HG03135 (cell line): ENCODE measurements around the gene CSNK1D.

Source experiments
- ATAC-seq: cut with Tn5 transposase; IDR thresholded peaks from one replicate; pipeline ENCODE4 v1.9.1; 2021; ENCODE audit warnings: mild to moderate bottlenecking, moderate library complexity; ENCODE audit not compliant: unreplicated experiment

CSNK1D gene

DNA sequence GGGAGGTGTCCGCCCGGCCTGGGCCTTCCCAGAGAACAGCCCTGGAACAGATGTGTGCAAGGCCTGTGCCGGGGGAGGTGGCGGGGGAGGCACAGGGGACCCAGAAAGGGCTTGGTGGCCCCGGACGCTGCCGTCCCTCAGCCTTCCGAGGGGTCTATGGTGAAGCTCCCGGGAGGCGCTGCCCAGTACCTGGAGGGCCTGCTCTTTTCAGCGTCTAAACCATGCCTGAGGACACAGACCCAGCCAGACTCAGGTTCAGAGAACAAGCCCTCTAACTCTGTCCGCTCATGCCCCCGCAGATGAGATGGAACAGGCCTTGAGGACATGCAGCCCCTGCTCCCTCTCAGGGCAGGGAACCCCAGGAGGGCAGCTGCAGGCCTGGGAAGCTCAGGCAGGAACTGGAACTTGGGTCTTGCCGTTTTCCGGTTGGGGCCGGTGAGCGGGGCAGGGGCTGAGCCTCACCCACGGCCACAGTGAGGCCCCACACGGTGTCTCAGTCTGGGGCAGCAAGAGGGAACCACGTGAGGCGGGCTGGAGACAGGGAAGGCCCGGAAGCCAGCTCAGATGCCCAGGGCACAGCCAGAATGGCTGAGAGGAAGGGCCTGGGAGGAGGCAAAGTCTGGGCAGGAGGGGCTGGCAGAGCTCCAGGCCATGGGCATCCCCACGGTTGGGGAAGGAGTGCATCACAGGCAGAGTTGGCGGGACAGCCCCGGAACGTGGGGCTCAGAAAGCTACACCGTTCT is 32.1 kb downstream of the CSNK1D start:
- no peak for ATAC-seq

DNA sequence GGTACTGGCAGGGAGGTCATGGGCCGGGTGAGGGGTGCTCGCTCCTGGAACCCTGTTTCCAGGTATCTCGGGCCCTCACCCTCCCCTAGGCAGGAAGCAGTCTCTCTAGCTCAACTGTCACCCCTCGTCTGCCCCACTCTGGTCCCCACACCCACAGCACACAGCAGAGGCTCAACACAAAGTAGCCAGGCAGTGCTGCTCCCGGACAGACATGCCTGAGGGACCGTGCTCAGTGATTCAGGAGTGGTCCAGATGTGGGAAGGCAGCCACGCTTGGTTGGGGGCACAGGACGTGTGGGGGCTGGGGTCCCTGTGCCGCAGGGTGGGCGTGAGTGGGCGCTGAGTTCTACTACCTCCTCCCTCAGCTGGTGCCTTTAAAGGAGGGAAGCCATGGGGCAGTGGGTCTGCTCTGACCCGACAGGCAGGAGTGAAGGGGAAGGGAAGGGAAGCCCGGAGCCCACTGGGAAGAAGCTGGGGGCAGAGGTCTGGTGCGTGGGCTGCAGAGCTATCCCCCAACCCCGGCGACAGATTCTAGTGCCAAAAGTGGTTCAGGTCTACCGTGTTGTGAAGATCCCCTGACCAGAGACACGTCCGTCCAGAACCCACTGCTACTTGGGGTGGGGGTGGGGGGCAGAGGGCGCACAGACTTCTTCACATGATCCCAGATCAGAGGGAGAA is 32.9 kb downstream of the CSNK1D start:
- no peak for ATAC-seq

DNA sequence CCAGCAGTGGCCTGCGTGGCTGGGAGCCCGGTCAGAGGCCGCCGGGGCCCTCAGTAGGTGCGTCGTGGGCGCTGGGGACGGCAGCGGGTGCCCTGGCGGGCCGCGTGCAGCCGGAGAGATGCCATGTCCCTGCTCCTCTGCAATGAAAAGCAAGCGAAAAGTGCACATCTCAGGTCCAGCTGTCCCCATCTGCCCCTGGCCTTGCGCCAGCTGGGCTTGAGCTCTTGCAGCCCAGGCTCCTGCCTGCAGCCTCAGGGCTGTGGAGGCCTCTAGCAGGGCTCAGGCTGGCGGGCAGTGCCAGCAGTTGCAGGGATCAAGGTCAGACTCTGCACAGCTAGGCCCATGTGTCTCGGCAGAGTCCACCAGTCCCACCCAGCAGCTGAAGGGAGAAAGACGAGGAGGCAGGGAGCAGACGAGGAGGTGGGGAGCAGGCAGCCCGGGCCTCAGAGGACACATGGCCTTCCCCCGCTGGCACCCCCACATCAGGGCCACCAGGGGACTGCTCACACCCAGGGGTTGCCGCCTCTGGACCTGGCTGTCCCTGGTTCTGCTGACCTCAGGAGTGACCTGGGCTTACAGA is 33.5 kb downstream of the CSNK1D start:
- ATAC-seq = no peak

DNA sequence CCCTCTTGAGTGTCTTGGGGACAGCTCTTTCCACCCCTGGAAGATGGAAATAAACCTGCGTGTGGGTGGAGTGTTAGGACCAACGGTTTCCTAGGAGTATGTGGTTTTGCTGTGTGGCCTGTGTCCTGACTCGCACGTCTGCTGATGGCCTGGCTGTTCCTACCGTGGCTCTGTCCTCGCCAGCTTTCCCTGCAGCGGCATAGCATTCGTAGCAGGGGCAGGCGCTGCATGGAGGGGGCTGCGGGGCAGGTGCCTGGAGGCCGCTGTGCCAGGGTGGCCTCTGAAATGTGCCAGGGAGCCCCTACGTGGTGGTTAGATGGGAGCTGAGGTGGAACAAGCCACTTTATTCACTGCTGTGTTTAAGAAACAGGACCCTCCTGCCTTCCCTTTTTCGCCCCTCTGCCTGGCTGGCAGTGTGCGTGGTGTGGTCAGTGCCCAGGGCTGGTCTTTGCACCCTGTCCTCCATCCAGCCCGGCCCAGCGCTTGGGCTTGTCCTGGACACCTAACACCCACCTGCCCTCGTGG is 34.0 kb downstream of the CSNK1D start:
- no peak for ATAC-seq

DNA sequence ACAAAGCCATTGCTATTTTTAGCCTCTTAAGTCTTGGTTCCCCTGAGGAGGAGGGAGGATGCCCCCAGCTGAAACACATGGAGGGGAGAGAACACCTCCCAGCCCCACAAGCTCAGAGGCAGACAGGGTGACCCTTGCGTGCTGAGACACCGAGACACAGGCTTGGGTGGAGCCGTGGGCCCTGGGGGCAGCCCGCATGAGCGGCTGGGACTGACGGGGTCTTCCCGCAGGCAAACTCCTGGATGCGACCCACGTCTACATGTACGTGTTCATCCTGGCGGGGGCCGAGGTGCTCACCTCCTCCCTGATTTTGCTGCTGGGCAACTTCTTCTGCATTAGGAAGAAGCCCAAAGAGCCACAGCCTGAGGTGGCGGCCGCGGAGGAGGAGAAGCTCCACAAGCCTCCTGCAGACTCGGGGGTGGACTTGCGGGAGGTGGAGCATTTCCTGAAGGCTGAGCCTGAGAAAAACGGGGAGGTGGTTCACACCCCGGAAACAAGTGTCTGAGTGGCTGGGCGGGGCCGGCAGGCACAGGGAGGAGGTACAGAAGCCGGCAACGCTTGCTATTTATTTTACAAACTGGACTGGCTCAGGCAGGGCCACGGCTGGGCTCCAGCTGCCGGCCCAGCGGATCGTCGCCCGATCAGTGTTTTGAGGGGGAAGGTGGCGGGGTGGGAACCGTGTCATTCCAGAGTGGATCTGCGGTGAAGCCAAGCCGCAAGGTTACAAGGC is 34.9 kb downstream of the CSNK1D start:
- ATAC-seq = no peak

DNA sequence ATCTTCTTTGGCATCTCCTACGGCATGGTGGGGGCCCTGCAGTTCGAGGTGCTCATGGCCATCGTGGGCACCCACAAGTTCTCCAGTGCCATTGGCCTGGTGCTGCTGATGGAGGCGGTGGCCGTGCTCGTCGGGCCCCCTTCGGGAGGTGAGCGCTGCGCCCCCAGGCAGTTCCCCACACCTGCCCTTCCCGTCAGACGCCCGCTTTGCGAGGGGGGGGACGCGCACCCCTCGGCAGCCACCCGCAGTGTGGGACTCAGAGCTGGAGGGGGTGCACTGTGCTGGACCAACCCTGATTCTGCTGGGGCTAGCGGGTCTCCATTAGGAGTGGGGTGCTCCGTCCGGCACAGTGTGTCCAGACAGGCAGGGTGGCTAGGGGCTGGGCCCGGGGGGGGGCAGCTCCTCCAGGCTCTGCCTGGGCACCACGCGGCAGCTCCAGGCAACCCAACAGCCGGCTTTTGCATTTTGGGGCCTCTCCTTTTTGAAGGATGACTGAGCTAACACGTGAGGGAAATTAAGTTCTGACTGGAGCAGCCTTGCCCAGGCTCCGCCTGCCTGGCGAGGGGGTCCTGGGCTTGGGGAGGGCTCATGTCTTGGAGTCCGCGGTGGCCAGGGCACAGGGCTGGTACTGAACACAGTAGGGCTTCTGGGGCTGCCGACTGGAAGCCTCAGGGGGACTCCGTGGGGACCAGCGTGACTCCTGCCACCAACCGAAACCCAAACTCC is 35.6 kb downstream of the CSNK1D start:
- no peak for ATAC-seq

DNA sequence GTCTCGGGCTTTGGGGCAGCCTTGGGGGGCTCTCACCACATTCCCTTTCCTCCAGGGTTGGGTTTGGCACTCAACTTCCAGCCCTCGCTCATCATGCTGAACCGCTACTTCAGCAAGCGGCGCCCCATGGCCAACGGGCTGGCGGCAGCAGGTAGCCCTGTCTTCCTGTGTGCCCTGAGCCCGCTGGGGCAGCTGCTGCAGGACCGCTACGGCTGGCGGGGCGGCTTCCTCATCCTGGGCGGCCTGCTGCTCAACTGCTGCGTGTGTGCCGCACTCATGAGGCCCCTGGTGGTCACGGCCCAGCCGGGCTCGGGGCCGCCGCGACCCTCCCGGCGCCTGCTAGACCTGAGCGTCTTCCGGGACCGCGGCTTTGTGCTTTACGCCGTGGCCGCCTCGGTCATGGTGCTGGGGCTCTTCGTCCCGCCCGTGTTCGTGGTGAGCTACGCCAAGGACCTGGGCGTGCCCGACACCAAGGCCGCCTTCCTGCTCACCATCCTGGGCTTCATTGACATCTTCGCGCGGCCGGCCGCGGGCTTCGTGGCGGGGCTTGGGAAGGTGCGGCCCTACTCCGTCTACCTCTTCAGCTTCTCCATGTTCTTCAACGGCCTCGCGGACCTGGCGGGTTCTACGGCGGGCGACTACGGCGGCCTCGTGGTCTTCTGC is 36.3 kb downstream of the CSNK1D start:
- no peak for ATAC-seq

DNA sequence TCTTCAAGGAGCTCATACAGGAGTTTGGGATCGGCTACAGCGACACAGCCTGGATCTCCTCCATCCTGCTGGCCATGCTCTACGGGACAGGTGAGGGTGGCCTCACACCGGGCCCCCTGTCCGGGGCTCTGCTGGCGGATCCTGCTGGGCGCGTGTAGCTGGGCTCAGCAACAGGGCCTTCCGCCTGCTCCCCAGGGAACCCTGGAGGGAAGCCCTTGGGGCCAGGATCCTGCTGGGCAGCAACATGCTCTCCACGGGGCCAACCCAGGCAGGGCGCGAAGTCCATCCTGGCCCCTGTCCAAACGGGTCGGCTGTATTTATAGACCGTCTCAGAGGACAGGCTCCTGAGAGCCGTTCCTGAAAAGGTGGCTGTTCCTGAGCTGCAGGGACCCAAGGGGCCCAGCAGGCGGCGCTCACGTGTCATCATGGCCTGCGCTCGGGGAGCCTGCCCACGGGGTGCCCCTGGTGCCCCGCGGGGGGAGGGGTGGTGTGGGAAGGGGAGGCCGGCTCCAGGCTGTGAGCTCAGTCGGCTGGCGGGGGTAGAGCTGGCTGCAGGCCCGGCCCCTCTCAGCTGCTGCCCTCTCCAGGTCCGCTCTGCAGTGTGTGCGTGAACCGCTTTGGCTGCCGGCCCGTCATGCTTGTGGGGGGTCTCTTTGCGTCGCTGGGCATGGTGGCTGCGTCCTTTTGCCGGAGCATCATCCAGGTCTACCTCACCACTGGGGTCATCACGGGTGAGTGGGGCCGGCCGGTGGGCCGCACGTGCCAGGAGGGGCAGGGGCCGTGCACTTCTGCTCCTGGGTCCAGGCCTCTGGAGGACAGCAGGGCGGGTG is 37.1 kb downstream of the CSNK1D start:
- no peak for ATAC-seq

DNA sequence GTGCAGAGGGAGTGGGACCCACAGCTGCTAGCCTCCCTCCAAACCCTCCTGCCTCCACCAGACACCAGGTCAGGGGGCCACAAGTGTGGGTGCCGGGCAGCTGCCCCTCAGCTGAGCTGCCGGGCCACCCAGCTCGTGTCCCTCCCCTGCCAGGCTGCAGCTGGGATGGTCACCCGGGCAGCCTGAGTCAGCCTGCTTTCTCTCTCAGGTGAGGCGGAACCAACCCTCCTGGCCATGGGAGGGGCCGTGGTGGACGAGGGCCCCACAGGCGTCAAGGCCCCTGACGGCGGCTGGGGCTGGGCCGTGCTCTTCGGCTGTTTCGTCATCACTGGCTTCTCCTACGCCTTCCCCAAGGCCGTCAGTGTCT is 37.7 kb downstream of the CSNK1D start:
- no peak for ATAC-seq

DNA sequence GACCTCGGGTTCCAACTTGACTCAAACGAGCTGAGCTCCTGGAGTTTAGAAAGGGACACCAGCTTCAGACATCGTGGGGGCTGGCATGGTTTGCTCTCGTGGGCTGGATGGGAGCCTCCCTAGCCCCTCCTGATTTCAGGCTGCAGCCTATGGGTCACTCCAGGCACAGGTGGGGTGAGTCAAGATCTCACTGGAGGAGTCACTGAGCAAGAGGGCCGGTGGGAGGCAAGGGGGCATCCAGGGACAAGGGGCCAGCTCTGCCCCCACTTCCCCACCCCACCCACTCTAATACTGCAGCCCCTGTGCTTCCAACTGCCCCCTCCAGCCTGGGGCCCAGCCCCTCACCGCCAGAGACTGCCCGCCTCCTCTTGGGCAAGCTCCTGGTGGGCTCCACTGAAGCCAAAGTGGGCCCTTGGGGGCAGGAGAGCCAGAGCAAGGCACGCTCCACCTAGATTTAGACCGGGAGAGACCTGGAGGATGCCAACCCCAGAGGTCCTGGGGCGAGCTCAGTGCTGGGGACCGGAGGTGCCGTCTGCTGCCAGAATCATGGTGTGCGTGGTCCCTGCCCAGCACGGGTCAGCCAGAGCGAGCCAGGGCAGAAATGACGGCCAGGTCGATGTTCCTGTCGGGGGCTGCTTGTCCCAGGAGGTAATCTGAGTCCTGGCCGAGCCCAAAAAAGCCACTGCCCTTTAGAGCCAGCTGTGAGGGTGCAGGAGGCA is 38.3 kb downstream of the CSNK1D start:
- no peak for ATAC-seq

DNA sequence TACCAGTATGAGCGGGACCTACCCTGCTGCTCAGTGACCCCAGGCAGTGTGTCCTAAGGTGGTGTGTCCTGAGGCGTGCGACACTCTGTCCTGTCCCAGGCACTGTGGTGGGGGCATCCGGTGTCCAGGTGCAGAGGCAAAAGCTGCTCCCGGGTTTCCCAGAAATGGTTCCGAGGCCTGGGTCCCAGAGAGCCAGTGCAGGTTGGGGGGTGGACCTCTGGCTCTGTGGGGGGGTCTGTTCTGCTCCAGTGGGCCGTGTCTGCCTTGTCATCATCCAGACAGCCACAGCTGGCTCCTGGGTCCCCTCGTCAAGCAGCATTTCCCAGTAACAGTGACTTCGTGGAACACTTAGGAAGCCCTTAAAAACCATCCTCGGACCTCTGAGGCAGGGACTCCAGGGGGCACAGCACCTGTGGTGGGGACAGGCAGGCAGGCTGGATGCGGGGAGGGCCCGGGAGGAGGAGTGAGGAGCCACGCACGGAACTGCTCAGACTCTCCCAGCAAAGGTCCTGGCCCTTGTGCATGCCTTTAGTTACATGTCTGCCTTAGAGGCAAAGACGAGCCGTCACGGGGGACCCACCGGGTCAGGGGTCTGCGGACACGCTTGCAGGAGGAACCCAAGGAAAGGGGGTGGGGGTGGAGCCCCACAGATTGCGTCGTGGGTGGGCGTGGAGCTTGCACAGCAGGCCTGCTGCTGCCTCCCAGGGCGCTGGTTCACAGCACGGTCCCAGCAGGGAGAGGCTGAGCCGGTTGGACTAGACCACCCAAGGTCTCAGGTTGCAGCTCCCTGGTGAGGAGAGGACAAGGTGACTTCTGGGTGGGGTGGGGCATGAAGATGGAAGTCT is 39.1 kb downstream of the CSNK1D start:
- ATAC-seq = no peak

DNA sequence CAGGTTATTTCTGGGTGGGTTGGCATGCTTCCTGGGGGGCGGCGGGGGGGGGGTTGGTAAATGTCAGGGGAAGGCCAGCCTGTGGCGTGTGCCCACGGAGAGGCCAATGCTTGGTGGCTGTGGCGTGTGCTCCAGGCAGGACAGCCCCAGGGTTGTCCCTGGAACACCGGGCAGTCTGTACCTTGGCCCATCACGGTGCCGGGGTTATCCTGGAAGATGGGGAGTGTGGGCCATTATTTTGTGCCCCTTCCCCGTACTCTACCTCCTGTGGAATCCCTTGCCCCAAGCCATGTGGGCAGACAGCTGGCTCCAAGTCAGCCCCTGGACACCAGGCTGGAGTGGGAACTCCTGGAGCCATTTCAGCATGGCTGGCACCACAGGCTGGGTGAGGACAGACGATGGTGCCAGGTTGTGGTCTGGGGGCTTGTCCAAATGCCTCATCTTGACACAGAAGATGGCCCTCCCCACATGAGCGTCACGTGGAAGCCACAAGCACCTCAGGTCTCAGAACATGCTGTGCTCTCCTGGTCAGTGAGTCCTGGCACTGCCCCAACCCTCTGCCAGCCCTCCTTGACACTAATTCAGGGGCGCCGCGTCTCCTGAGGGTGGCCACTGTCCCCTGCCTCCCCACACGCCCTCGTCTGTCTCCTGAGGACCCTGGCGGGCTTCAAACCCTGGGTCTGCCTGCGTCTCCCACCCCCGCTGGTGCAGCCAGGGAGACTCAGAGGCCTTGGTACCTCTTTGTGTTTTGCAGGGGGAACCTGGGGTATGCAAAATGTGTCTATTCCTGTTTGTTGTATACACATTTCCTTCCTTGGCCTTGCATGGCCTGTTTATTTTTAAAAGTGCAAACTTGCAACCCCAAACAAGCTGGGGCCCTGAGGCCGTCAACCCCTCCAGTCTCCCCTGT is 40.4 kb downstream of the CSNK1D start:
- ATAC-seq = no peak

DNA sequence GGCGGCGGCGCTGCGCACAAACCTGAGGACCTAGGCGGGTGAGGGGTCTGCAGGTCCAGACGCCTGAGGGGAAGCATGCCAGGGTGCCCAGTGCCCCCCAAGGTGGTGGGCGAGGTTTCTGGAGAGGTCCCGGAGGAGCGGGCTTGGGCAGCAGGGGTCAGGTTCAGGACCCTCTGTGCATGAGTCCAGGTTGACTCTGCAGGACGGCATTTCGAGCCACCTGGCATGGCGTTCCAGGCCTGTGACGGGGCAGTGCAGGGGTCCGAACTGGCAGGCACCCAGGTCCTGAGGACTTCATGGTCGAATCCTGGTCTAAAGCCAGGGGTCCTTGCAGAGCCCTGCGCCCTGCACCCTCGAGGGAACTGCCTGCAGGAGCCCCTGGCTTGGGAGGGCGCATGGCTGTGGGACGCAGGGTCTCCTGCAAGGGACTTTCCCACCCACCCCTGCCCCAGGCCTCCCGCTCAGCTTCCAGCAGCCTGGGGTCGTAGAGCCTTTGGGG is 41.1 kb downstream of the CSNK1D start:
- ATAC-seq = no peak

DNA sequence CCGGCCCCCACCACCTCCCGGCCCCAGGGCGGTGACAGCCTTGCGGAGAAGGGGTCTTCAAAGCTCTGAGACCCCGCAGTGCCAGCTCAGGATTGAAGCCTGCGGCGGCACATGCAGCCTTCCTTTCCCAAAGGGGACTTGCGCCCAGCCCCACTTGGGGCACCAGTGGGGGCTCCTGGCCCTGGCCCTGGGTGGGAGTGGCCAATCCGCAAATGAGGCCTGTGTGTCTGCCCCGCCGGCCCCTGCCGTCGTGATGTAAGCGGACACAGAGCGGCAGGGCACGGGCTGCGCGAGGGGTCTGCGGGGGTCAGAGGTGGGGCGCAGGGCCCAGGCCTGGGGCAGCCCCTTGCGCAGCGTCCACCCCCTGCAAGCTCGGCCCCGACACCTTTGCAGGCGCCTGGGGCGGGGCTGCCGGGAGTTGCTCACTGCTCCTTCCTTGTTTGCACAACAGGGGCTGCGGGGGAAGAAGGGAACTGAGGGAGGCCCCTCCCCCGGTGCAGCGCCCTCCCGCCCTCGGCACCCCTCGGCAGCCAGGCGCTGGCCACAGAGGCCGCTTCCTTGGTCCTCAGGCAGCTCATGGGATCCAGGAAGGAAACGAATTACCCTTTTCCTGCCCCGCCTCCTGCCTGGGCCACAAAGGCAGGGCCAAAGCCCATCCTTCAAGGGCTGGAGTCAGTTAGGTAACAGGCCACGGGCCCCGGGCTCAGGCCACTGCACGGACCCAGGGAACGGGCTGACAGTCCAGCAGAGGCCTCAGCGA is 41.8 kb downstream of the CSNK1D start:
- no peak for ATAC-seq

DNA sequence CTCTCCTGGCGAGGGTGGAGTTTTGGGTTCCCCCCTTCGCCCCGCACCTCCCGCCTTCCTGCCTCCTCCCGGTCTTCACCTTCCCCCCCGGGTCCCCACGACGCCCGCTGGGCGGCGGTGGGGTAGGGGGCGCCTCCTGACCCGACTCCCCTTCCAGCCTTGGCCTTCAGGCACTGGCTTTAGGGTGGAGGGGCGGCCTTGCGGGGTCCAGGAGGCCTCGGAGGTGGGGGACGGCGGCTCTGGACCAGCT is 42.3 kb downstream of the CSNK1D start:
- ATAC-seq = no peak

DNA sequence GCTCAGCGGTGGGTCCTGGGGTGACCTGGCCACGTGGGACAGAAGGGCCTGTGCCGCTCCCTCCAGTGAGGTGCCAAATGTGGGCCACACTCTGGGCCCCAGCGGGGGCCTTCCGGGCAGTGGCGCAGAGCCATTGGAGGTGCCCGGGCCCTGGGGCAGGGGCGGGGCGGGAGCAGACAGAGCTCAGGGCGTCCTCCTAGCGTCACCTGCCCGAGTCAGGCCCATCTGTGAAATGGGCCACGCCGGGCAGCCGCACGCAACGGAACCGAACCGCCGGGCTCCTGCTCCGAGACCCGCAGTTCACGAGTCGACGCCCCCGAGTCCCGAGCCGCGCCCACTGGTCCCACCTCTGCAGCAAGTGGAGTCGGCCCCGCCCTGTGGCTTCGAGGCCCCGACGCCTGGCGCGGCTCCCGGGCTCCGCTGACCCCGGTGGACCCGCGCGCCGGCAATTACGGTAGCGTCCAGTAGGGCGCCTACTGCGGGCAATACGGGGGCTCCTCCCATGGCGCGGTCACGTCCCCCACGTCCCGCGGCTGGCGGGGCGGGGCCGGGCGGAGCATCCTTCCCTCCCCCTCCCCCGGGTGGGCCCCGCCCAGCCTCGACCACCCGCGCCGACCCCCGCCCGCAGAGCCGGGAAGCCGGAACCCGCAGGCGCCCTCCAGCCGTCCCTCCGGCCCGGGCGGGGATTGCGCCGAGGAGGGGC is 42.7 kb downstream of the CSNK1D start:
- ATAC-seq = peak; percentile 39
